Glutamatergic neuron (in vitro differentiated cells): ENCODE data around the gene PDPN. TPM values are rescaled to one million over a fixed set of nuclear protein-coding genes. Genes with fewer than 3 reads are reported as not detected.

Experiments used
- DNase-seq: peaks from one replicate; pipeline ENCODE4 v3.0.0; 2022
- H3K27ac Mint-ChIP-seq: one replicate; pipeline ENCODE4 v1.8.0; 2020; ENCODE audit warnings: mild to moderate bottlenecking, mixed read lengths, inconsistent platforms; ENCODE audit not compliant: unreplicated experiment
- H3K27me3 Mint-ChIP-seq: one replicate; pipeline ENCODE4 v1.8.0; 2020; ENCODE audit warnings: mild to moderate bottlenecking, moderate library complexity, mixed read lengths, inconsistent platforms; ENCODE audit not compliant: unreplicated experiment
- H3K36me3 Mint-ChIP-seq: one replicate; pipeline ENCODE4 v1.8.0; 2020; ENCODE audit warnings: mild to moderate bottlenecking, mixed read lengths, inconsistent platforms; ENCODE audit not compliant: unreplicated experiment
- H3K4me1 Mint-ChIP-seq: one replicate; pipeline ENCODE4 v1.8.0; 2020; ENCODE audit warnings: mild to moderate bottlenecking, low read depth, mixed read lengths, inconsistent platforms; ENCODE audit not compliant: unreplicated experiment
- H3K4me3 Mint-ChIP-seq: one replicate; pipeline ENCODE4 v1.8.0; 2020; ENCODE audit warnings: mild to moderate bottlenecking, mixed read lengths, inconsistent platforms; ENCODE audit not compliant: unreplicated experiment
- H3K9me3 Mint-ChIP-seq: one replicate; pipeline ENCODE4 v1.8.0; 2020; ENCODE audit warnings: mild to moderate bottlenecking, moderate library complexity, mixed read lengths, inconsistent platforms; ENCODE audit not compliant: unreplicated experiment
- total RNA-seq: library from RNA; stranded (reverse); fragmentation: NEBNext Ultra II Directional; extraction: Animal tissue kit (Norgen Biotek cat#: 25700); gene quantifications from one replicate; pipeline ENCODE4 v1.2.1, GENCODE V29; 2021; ENCODE audit not compliant: unreplicated experiment
- TF ChIP-seq, protein P1 (sequence below): fragments of 200-600 bp; sonication (generic); IDR thresholded peaks from one replicate; pipeline ENCODE4 v1.5.0; 2021; ENCODE audit not compliant: partially characterized antibody, unreplicated experiment

PDPN gene
- total RNA-seq, 1 donor from 2014 or later = 4.8 TPM

DNA sequence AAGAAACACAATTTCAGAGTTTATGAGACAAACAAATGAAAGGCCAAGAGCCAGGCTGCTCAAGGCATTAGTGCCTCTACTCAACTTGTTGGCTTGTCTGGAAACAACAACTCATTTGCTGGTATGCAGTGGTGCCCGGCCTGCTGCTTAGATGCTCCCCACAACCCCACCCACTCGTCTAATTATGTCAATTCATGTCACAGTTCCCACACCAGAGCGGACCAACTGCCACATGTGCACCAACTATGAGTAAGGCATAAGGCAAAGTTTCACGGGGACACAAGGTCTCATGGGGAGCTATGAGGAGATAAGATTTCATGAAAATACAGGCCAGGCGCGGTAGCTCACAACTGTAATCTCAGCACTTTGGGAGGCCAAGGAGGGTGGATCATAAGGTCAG lies 35.4 kb upstream of the PDPN start:
- DNase-seq = no peak
- Mint-ChIP-seq H3K27me3 (peaks cover 2% of the 10 kb centered on the region), H3K36me3 (no peaks in the 10 kb centered on the region), H3K27ac (no peak overlapping the region), H3K4me3 (no peak overlapping the region), H3K4me1 (peaks cover 3% of the 10 kb centered on the region), H3K9me3 (peaks cover 2% of the 10 kb centered on the region)
- TF ChIP-seq, protein P1, sequence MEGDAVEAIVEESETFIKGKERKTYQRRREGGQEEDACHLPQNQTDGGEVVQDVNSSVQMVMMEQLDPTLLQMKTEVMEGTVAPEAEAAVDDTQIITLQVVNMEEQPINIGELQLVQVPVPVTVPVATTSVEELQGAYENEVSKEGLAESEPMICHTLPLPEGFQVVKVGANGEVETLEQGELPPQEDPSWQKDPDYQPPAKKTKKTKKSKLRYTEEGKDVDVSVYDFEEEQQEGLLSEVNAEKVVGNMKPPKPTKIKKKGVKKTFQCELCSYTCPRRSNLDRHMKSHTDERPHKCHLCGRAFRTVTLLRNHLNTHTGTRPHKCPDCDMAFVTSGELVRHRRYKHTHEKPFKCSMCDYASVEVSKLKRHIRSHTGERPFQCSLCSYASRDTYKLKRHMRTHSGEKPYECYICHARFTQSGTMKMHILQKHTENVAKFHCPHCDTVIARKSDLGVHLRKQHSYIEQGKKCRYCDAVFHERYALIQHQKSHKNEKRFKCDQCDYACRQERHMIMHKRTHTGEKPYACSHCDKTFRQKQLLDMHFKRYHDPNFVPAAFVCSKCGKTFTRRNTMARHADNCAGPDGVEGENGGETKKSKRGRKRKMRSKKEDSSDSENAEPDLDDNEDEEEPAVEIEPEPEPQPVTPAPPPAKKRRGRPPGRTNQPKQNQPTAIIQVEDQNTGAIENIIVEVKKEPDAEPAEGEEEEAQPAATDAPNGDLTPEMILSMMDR = no peak

DNA sequence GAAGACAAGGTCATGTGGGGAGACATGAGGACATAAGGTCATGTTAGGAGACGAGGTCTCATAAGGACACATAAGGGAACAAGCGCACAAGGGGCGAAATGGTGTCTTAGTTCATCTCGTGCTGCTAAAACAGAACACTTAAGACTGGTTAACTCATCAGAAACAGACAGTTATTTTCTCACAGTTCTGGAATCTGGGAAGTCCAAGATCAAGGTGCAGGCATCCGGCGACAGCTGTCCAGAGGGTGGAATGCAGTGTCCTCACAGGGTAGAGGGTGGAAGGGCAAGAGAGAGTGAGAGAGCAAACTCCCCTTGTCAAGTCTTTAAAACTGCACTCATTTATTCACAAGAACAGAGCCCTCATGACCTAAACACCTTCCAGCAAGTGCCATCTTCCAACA lies 34.6 kb upstream of the PDPN start:
- Mint-ChIP-seq H3K4me3 (no peak overlapping the region), H3K9me3 (no peaks in the 10 kb centered on the region), H3K27ac (no peak overlapping the region), H3K4me1 (peaks cover 3% of the 10 kb centered on the region), H3K36me3 (no peaks in the 10 kb centered on the region), H3K27me3 (no peaks in the 10 kb centered on the region)
- no peak for DNase-seq
- TF ChIP-seq, protein P1 = no peak

DNA sequence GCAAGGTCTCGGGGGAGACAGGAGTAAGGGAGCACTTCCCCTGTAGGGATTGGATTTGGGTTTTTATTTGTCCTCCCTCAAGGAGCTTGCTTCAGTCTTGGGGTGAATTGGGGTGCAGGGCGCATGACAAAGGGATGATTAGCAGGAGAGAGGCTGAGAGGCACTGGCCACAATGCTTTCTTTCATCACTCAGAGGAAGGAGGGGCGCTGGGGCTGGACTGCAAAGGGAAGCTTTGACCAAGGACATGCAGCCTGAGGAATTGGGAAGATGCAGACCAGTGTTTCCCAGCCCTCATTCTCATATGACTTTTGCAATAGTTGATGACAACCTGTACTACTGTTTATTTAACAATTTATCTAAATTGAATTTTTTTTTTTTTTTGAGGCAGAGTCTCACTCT lies 34.1 kb upstream of the PDPN start:
- H3K27me3 Mint-ChIP-seq = no peaks in the 10 kb centered on the region
- H3K36me3 Mint-ChIP-seq = no peaks in the 10 kb centered on the region
- peaks cover 3% of the 10 kb centered on the region for H3K4me1 Mint-ChIP-seq
- TF ChIP-seq, protein P1 = no peak
- no peak overlapping the region for H3K27ac Mint-ChIP-seq
- no peak for DNase-seq
- H3K4me3 Mint-ChIP-seq = no peak overlapping the region
- no peaks in the 10 kb centered on the region for H3K9me3 Mint-ChIP-seq

DNA sequence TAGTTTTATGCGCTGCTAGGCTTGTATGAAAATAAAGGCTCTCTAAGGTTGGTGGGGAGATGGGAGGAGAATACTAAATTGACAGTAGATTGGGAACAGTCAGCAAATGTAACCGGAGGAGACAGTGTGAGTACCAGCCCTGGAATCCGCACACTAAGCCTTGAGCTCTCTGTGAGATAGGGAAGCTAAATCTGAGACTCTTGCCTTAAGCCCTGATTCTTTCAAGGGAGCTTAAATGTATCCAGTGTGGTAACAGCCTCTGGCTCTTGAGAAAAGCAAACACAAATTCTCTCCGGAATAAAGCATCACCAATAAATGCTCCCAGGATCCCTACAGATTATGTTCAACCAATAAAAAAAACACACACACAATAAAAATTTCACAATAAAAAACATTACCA lies 33.0 kb upstream of the PDPN start:
- no peak overlapping the region for H3K27ac Mint-ChIP-seq
- H3K27me3 Mint-ChIP-seq = no peaks in the 10 kb centered on the region
- no peak for DNase-seq
- H3K36me3 Mint-ChIP-seq = no peaks in the 10 kb centered on the region
- H3K4me1 Mint-ChIP-seq = peaks cover 3% of the 10 kb centered on the region
- H3K9me3 Mint-ChIP-seq = no peaks in the 10 kb centered on the region
- TF ChIP-seq, protein P1 = no peak
- H3K4me3 Mint-ChIP-seq = no peak overlapping the region

DNA sequence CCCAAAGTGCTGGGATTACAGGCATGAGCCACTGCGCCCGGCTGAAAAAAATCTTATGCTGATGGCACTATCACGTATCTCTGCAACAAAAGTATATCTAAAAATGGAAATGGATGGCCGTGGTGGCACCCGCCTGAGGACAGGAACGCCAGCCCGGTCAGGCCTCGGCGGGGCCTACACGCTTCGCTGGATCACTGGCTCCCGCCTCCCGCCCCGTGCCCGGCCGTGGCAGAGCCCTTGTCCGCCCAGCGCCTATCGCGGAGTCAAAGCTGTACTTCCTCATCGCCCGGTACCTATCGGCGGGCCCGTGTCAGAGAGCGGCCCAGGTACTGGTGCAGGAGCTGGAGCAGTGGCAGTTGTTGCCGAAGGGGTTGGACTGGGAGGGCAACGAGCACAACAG lies 28.8 kb upstream of the PDPN start:
- H3K4me3 Mint-ChIP-seq = no peak overlapping the region
- H3K27me3 Mint-ChIP-seq = peaks cover 1% of the 10 kb centered on the region
- TF ChIP-seq, protein P1 = no peak
- no peaks in the 10 kb centered on the region for H3K36me3 Mint-ChIP-seq
- H3K27ac Mint-ChIP-seq = no peak overlapping the region
- no peaks in the 10 kb centered on the region for H3K4me1 Mint-ChIP-seq
- DNase-seq = no peak
- H3K9me3 Mint-ChIP-seq = no peaks in the 10 kb centered on the region
